Nephron progenitor cell (in vitro differentiated cells): ENCODE results near the gene CAMTA2.
A peak's percentile ranks its signal among the peaks of the same experiment; 100 is the strongest.

Source experiments
- DNase-seq: peaks from one replicate; pipeline ENCODE4 v3.0.0; 2021
- H3K27ac Mint-ChIP-seq: 2 replicates; pipeline ENCODE4 v1.8.0; 2021; ENCODE audit warnings: mild to moderate bottlenecking, moderate library complexity, mixed read lengths
- H3K27me3 Mint-ChIP-seq: 2 replicates; pipeline ENCODE4 v1.8.0; 2021; ENCODE audit warnings: mild to moderate bottlenecking, low read depth, mixed read lengths; ENCODE audit not compliant: poor library complexity
- H3K36me3 Mint-ChIP-seq: 2 replicates; pipeline ENCODE4 v1.8.0; 2021; ENCODE audit warnings: low read depth, mixed read lengths
- H3K4me1 Mint-ChIP-seq: 2 replicates; pipeline ENCODE4 v1.8.0; 2021; ENCODE audit warnings: mixed read lengths
- H3K4me3 Mint-ChIP-seq: 2 replicates; pipeline ENCODE4 v1.8.0; 2021; ENCODE audit warnings: mild to moderate bottlenecking, moderate library complexity, mixed read lengths
- H3K9me3 Mint-ChIP-seq: 2 replicates; pipeline ENCODE4 v1.8.0; 2021; ENCODE audit warnings: mild to moderate bottlenecking, moderate library complexity, mixed read lengths
- CTCF ChIP-seq: fragments of 200-600 bp; sonication (generic); IDR thresholded peaks from 2 replicates; pipeline ENCODE4 v1.5.0; 2021; ENCODE audit warnings: antibody characterized with exemption

The CAMTA2 gene

GRCh38 chr17:4945176-4945943, 42.1 kb downstream of the CAMTA2 start:
- Mint-ChIP-seq H3K4me1 (peaks cover 43% of the 10 kb centered on the region), H3K4me3 (peak overlapping the region; percentile 99), H3K36me3 (peaks cover 36% of the 10 kb centered on the region), H3K27me3 (no peaks in the 10 kb centered on the region), H3K9me3 (no peaks in the 10 kb centered on the region), H3K27ac (peak overlapping the region; percentile 98)
- no peak for TF ChIP-seq CTCF
- DNase-seq: no peak

DNA sequence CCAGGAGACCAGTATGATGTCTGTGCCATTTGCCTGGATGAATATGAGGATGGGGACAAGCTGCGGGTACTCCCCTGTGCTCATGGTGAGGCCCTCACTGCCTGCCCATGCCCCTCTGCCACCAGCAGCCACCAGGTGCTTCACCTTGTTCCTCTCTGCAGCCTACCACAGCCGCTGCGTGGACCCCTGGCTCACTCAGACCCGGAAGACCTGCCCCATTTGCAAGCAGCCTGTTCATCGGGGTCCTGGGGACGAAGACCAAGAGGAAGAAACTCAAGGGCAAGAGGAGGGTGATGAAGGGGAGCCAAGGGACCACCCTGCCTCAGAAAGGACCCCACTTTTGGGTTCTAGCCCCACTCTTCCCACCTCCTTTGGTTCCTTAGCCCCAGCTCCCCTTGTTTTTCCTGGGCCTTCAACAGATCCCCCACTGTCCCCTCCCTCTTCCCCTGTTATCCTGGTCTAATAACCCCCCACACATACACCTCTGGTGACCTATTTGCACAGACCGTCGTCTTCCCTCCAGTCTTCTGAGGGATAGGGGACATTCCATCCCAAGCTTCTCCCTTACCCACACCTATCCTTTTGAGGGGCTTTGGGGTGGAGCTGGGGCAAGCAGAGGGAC, 42.8 kb downstream of the CAMTA2 start:
- Mint-ChIP-seq H3K27ac (peak overlapping the region; percentile 98), H3K9me3 (no peaks in the 10 kb centered on the region), H3K4me3 (no peak overlapping the region), H3K27me3 (peaks cover 5% of the 10 kb centered on the region), H3K36me3 (peaks cover 36% of the 10 kb centered on the region), H3K4me1 (peaks cover 41% of the 10 kb centered on the region)
- TF ChIP-seq CTCF: no peak
- DNase-seq: no peak

DNA sequence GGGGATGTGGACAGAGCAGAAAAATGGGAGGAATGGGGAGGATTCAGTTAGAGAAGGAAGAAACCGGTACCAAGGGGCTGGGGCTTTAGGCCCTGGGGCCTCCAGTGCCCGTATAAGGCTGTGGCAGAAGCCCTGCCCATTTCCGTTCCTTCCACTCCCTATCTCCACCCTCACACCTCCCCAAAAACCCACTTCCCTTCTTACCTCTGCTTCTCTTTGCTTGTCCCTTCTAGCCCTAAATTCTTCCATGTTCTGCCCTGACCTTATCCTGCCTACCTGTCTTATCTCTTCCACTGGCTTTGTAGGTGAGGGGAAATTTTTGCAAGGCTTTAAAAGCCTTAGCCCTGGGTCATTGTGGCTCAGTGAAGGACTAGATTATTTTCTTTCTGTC, 43.3 kb downstream of the CAMTA2 start:
- H3K36me3 Mint-ChIP-seq: peaks cover 36% of the 10 kb centered on the region
- H3K9me3 Mint-ChIP-seq: no peaks in the 10 kb centered on the region
- no peak for TF ChIP-seq CTCF
- DNase-seq: no peak
- peaks cover 5% of the 10 kb centered on the region for H3K27me3 Mint-ChIP-seq
- H3K27ac Mint-ChIP-seq: peak overlapping the region; percentile 98
- H3K4me1 Mint-ChIP-seq: peaks cover 43% of the 10 kb centered on the region
- no peak overlapping the region for H3K4me3 Mint-ChIP-seq

- no peak for TF ChIP-seq CTCF
- DNase-seq: no peak
- peaks cover 51% of the 10 kb centered on the region for H3K4me1 Mint-ChIP-seq
- peaks cover 36% of the 10 kb centered on the region for H3K36me3 Mint-ChIP-seq
- no peaks in the 10 kb centered on the region for H3K9me3 Mint-ChIP-seq
- peaks cover 5% of the 10 kb centered on the region for H3K27me3 Mint-ChIP-seq
- H3K4me3 Mint-ChIP-seq: no peak overlapping the region
- H3K27ac Mint-ChIP-seq: peak overlapping the region; percentile 96
Measured at GRCh38 chr17:4942760-4943508, 44.5 kb downstream of the CAMTA2 start.

- no peak for DNase-seq
- no peak for TF ChIP-seq CTCF
- Mint-ChIP-seq H3K27ac (peak overlapping the region; percentile 99), H3K27me3 (peaks cover 5% of the 10 kb centered on the region), H3K4me3 (peak overlapping the region; percentile 92), H3K4me1 (peaks cover 44% of the 10 kb centered on the region), H3K9me3 (no peaks in the 10 kb centered on the region), H3K36me3 (peaks cover 34% of the 10 kb centered on the region)
Measured at GRCh38 chr17:4941319-4941610, 46.2 kb downstream of the CAMTA2 start.
